Measurements from ENCODE around the gene OR52B4.
"Not testable (repeated sequence)": the region's sequence is repeated elsewhere in the genome, so short reads cannot be mapped to it uniquely, and the experiment has no call there.

OR52B4 gene

GRCh38 chr11:4368286-4368685 is at the start of gene OR52B4:
Gene OR52B4 (minus strand): TSS chr11:4368386. CDS start chr11:4368295, 91 bp downstream.
- DNase-seq (ENCODE audit: low spot score), result no peak

- DNase-seq (ENCODE audit: low spot score), result no peak
Observed at GRCh38 chr11:4416816-4417215, 48.6 kb upstream of the OR52B4 start.

DNA sequence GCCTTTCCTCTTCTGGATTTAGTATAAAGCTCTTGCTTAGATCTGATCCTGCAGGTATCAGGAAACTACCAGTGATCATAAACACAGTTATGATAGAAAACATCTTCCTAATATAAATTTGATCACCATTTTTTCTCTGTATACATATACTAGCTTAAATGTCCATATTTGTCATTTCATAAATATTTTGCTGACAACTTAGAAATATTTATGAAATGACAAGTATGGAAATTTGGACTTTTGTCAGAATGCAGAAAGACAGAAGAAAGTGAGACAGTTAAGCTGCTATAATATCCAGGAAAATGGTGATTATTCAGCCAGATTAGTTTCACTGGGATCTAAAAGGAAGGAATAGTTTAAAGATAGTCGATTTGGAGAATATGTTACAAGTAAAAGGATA is 48.1 kb upstream of the OR52B4 start:
- no peak for DNase-seq (ENCODE audit: low spot score)

DNA sequence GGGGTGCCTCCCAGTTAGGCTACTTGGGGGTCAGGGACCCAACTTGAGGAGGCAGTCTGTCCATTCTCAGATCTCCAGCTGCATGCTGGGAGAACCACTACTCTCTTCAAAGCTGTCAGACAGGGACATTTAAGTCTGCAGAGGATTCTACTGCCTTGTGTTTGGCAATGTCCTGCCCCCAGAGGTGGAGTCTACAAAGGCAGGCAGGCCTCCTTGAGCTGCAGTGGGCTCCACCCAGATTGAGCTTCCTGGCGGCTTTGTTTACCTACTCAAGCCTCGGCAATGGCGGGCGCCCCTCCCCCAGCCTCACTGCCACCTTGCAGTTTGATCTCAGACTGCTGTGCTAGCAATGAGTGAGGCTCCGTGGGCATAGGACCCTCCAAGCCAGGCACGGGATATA is 38.0 kb upstream of the OR52B4 start:
- DNase-seq (ENCODE audit: low spot score), result not testable (repeated sequence)

- no peak for DNase-seq (ENCODE audit: low spot score)
Observed at GRCh38 chr11:4393858-4394223, 25.7 kb upstream of the OR52B4 start.

GRCh38 chr11:4393209-4393857 is 25.1 kb upstream of the OR52B4 start, which contains the start of gene TRIM21:
Gene TRIM21 (minus strand): TSS chr11:4393702. CDS start chr11:4390409, 3,293 bp downstream.
- DNase-seq (ENCODE audit: low spot score), result peak; percentile 93

DNA sequence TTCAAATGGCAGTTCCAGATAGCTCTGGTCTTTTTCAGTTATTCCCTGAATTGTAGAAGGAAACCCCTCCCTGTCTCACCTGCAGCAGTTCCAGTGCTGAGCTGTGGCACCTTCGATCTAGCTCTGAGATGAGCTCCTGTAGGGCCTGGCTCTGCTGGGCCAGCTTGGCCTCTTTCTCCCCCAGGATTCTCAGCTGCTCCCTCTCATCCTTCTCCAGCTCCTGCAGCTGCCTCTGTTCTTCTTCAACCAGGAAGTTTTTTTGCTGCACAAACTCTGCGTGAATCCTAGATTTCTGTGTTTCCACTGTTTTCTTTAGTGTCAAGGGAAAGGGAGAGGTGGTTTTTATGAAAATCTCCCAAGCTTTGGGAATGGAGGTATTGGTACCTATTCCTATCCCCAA is 20.0 kb upstream of the OR52B4 start:
- no peak for DNase-seq (ENCODE audit: low spot score)

GRCh38 chr11:4385978-4386740 is 18.0 kb upstream of the OR52B4 start:
- DNase-seq (ENCODE audit: low spot score), result no peak

GRCh38 chr11:4381901-4382300 is 13.7 kb upstream of the OR52B4 start:
- DNase-seq (ENCODE audit: low spot score), result no peak

DNA sequence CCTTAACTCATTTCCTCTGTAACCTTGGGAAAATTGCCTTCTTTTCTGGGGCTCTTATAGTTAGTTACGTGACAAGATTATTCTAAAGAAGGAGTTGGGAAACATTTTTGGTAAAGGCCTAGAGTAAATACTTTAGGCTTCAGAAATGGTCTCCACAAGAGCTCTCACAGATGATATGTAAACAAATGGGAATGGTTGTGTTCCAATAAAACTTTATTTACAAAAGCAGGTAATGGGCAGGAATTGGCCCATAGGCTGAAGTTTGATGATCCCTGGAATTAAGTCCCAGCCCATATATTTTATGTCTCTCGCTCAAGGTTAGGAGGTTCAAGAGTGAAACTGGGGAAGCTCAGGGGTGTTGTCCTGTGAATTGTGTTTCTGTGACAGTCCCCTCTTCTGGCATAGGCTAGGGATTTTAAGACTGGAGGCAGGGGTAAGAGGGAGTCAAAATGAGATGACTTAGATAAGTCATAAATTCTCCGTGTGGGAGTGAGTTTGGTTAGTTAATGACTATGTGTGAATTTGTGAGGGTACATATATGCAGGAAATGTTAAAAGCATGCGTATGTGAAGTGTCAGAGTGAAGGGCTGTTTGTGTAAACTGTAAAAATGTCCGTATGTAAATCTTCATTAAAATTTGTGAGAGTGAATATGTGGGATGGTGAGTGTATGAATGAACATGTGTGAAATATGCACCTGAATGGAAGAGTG is 7.4 kb upstream of the OR52B4 start:
- no peak for DNase-seq (ENCODE audit: low spot score)

- DNase-seq (ENCODE audit: low spot score), result no peak
Observed at GRCh38 chr11:4370166-4370565, 2.0 kb upstream of the OR52B4 start.

DNA sequence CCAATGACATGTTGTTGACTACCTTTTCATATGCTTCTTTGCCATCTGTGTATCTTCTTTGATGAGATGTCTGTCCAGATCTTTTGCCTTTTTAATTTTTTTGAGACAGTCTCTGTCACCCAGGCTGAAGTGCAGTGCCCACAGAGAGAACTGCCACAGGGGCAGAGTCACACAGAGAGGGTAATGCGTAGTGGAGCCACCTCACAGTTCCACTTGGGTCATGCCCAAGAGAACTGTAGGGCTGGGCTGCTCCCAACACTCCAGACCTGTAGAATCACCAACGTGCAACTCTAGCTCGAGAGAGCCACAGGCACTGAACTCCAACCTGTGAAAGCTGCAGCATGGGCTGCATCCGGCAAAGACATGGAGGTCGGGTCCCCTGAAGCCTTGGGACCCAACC is 20.0 kb downstream of the OR52B4 start:
- not testable (repeated sequence) for DNase-seq (ENCODE audit: low spot score)

DNA sequence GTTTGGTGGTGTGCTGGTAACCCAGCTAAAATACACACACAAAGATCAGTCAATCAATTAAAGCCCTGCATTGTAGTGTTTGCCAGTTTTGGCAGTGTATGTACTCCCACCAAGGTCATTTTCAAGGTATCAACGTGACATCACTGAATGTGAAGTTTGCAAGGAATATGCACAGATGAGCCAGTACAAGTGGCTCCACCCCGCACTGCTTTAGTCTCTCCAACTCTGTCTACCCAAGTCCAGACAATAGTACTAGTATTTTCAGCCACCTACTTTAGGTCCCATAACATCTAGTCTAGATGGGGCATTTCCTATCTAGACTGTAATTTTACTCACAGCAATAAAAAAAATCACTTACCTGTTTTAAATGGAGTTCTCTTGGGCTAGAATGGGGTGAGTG is 22.8 kb downstream of the OR52B4 start:
- not testable (repeated sequence) for DNase-seq (ENCODE audit: low spot score)

- DNase-seq (ENCODE audit: low spot score), result not testable (repeated sequence)
Observed at GRCh38 chr11:4334356-4334755, 33.8 kb downstream of the OR52B4 start.
